Keratinocyte (primary cell): ENCODE results near the gene RGS9. TPM values are rescaled to one million over a fixed set of nuclear protein-coding genes. Genes with fewer than 3 reads are reported as not detected.

Experiments
- DNase-seq: peaks from one replicate; pipeline ENCODE4 v3.0.0-alpha.2; 2011; ENCODE audit warnings: low read depth, missing footprints, low spot score
- FAIRE-seq: peaks from 2 replicates; lab custom pipeline; 2011; peaks lifted over from hg19 to GRCh38; lab: Jason Lieb, UNC
- H2AFZ ChIP-seq: 2 replicates; pipeline ENCODE4 v1.6.0; 2012; ENCODE audit warnings: low read length, control low read depth, inconsistent platforms; ENCODE audit not compliant: control insufficient read depth
- H3K27ac ChIP-seq: 2 replicates; pipeline ENCODE4 v1.5.1; 2011; ENCODE audit warnings: low read length; ENCODE audit not compliant: control insufficient read depth, insufficient read depth
- H3K27me3 ChIP-seq: 3 replicates; pipeline ENCODE4 v1.6.0; 2011; ENCODE audit warnings: low read length; ENCODE audit not compliant: control insufficient read depth, insufficient read depth; ENCODE audit errors: extremely low read depth
- H3K36me3 ChIP-seq, 2 experiments: 2 replicates in 1 of 2; 3 replicates in 1 of 2; pipeline ENCODE4 v1.5.1; 2011; ENCODE audit warnings: low read length in 2 of 2, mild to moderate bottlenecking in 1 of 2; ENCODE audit not compliant: control insufficient read depth in 2 of 2, insufficient read depth in 2 of 2; ENCODE audit errors: extremely low read depth in 1 of 2
- H3K4me1 ChIP-seq: 3 replicates; pipeline ENCODE4 v1.5.1; 2011; ENCODE audit warnings: low read length; ENCODE audit not compliant: control insufficient read depth, insufficient read depth; ENCODE audit errors: extremely low read depth
- H3K4me2 ChIP-seq: 3 replicates; pipeline ENCODE4 v1.6.0; 2011; ENCODE audit warnings: low read depth, low read length; ENCODE audit not compliant: control insufficient read depth, insufficient read depth; ENCODE audit errors: extremely low read depth
- H3K4me3 ChIP-seq, 3 experiments: fragments of 200-600 bp in 1 of 3; sonication (generic) in 1 of 3; 2 replicates in 2 of 3; 3 replicates in 1 of 3; pipeline ENCODE4 v1.5.1; 2011 to 2016; ENCODE audit warnings: low read length in 3 of 3, mild to moderate bottlenecking in 3 of 3, control low read depth in 2 of 3, inconsistent platforms in 1 of 3, low read depth in 1 of 3, mixed read lengths in 1 of 3, mixed run types in 1 of 3, moderate library complexity in 1 of 3; ENCODE audit not compliant: control insufficient read depth in 2 of 3, insufficient read depth in 2 of 3; ENCODE audit errors: extremely low read depth in 1 of 3
- H3K79me2 ChIP-seq: 2 replicates; pipeline ENCODE4 v1.6.0; 2012; ENCODE audit warnings: low read length; ENCODE audit not compliant: control insufficient read depth, insufficient read depth
- H3K9ac ChIP-seq: 3 replicates; pipeline ENCODE4 v1.6.0; 2011; ENCODE audit warnings: low read length; ENCODE audit not compliant: control insufficient read depth, insufficient read depth; ENCODE audit errors: extremely low read depth
- H3K9me1 ChIP-seq: 3 replicates; pipeline ENCODE4 v1.6.0; 2011; ENCODE audit warnings: low read length; ENCODE audit not compliant: control insufficient read depth, insufficient read depth; ENCODE audit errors: extremely low read depth
- H3K9me3 ChIP-seq: 2 replicates; pipeline ENCODE4 v1.5.1; 2012; ENCODE audit warnings: low read depth, low read length; ENCODE audit not compliant: control insufficient read depth
- H4K20me1 ChIP-seq: 3 replicates; pipeline ENCODE4 v1.6.0; 2011; ENCODE audit warnings: low read length; ENCODE audit not compliant: control insufficient read depth, insufficient read depth; ENCODE audit errors: extremely low read depth
- EZH2 ChIP-seq: IDR thresholded peaks from one replicate; pipeline ENCODE4 v1.6.1; 2012; ENCODE audit warnings: inconsistent platforms, mild to moderate bottlenecking, low read length, moderate library complexity
- dilution Hi-C: fragments of 300-500 bp; cut with MboI; formaldehyde crosslinking; loops from one replicate; pipeline ENCODE4 v1.7.0; 2020; ENCODE audit warnings: low sequenced_read_pairs; ENCODE audit not compliant: extremely low pct_ligation_motif_present
- polyA plus RNA-seq, 5 experiments: library from polyadenylated mRNA; depleted of rRNA in 3 of 5; stranded (reverse) in 3 of 5; stranded (forward) in 1 of 5; unstranded in 1 of 5; fragments of >200 nt; gene quantifications; 1 replicate in 1 of 5; 2 replicates in 3 of 5; 3 replicates in 1 of 5; pipeline versions ENCODE4 v1.2.1 to v1.2.3, GENCODE V29; 2011 to 2012; ENCODE audit warnings: missing spikeins in 2 of 5, low read depth in 1 of 5, low replicate concordance in 1 of 5
- TF ChIP-seq, protein P1 (sequence below), 3 experiments: IDR thresholded peaks in 1 of 3; conservative IDR thresholded peaks in 1 of 3; optimal IDR thresholded peaks in 1 of 3; 2 replicates in 2 of 3; 3 replicates in 1 of 3; pipeline versions ENCODE3 to v1.5.1; 2011; ENCODE audit warnings: low read length in 3 of 3, mild to moderate bottlenecking in 3 of 3, moderate library complexity in 2 of 3, control low read depth in 1 of 3, inconsistent platforms in 1 of 3; ENCODE audit not compliant: insufficient read depth in 2 of 3; ENCODE audit errors: extremely low read depth in 1 of 3

Gene RGS9
- polyA plus RNA-seq, 1 donor (not counting 4 experiments of a cell fraction or from before 2014, with no cell fraction given) = 4.8 TPM

- DNase-seq (no peak), FAIRE-seq (no peak)
- no peak overlapping the region for H3K4me3 ChIP-seq
- H3K36me3 ChIP-seq = no peaks in the 10 kb centered on the region
- no peak overlapping the region for H3K9ac ChIP-seq
- no peaks in the 10 kb centered on the region for H4K20me1 ChIP-seq
- H3K79me2 ChIP-seq = no peaks in the 10 kb centered on the region
- no peaks in the 10 kb centered on the region for H3K27me3 ChIP-seq
- TF ChIP-seq EZH2 = no peak
- TF ChIP-seq, protein P1, sequence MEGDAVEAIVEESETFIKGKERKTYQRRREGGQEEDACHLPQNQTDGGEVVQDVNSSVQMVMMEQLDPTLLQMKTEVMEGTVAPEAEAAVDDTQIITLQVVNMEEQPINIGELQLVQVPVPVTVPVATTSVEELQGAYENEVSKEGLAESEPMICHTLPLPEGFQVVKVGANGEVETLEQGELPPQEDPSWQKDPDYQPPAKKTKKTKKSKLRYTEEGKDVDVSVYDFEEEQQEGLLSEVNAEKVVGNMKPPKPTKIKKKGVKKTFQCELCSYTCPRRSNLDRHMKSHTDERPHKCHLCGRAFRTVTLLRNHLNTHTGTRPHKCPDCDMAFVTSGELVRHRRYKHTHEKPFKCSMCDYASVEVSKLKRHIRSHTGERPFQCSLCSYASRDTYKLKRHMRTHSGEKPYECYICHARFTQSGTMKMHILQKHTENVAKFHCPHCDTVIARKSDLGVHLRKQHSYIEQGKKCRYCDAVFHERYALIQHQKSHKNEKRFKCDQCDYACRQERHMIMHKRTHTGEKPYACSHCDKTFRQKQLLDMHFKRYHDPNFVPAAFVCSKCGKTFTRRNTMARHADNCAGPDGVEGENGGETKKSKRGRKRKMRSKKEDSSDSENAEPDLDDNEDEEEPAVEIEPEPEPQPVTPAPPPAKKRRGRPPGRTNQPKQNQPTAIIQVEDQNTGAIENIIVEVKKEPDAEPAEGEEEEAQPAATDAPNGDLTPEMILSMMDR (optimal IDR thresholded peaks at IDR 0.05 in 1 of 3, IDR thresholded peaks at IDR 0.05 in 1 of 3, conservative IDR thresholded peaks at IDR 0.05 in 1 of 3; ENCODE audit: extremely low read depth in 1 of 3, insufficient read depth in 2 of 3, low read length in 3 of 3) = no peak
- dilution Hi-C loops = no loop called here
- H3K4me2 ChIP-seq = no peak overlapping the region
- no peak overlapping the region for H3K27ac ChIP-seq
- no peaks in the 10 kb centered on the region for H3K9me1 ChIP-seq
- no peak overlapping the region for H2AFZ ChIP-seq
- peaks cover 12% of the 10 kb centered on the region for H3K4me1 ChIP-seq
- no peaks in the 10 kb centered on the region for H3K9me3 ChIP-seq
Measured at GRCh38 chr17:65117384-65118035, 19.7 kb upstream of the RGS9 start.

GRCh38 chr17:65121368-65121767, 15.8 kb upstream of the RGS9 start:
- Histone ChIP-seq H3K9me3 (no peaks in the 10 kb centered on the region), H3K9me1 (no peaks in the 10 kb centered on the region), H3K27ac (no peak overlapping the region), H3K4me3 (no peak overlapping the region), H3K4me2 (no peak overlapping the region), H2AFZ (peak overlapping the region; percentile 55), H3K4me1 (peaks cover 18% of the 10 kb centered on the region), H3K9ac (no peak overlapping the region), H4K20me1 (no peaks in the 10 kb centered on the region), H3K27me3 (no peaks in the 10 kb centered on the region), H3K36me3 (no peaks in the 10 kb centered on the region), H3K79me2 (no peaks in the 10 kb centered on the region)
- DNase-seq (no peak), FAIRE-seq (no peak)
- dilution Hi-C loops = no loop called here
- TF ChIP-seq, protein P1 (optimal IDR thresholded peaks at IDR 0.05 in 1 of 3, IDR thresholded peaks at IDR 0.05 in 1 of 3, conservative IDR thresholded peaks at IDR 0.05 in 1 of 3; ENCODE audit: extremely low read depth in 1 of 3, insufficient read depth in 2 of 3, low read length in 3 of 3) = no peak
- TF ChIP-seq EZH2 = no peak
